Spinal cord (tissue), 10 donors: ENCODE measurements around the gene NES. TPM values are rescaled to one million over a fixed set of nuclear protein-coding genes. Genes with fewer than 3 reads are reported as not detected.
"Not testable (repeated sequence)": the region's sequence is repeated elsewhere in the genome, so short reads cannot be mapped to it uniquely, and the experiment has no call there.

ENCODE experiments used
- DNase-seq, 6 donors: peaks; one replicate each; pipeline versions ENCODE4 v3.0.0 to v3.0.0-alpha.2; 2013 to 2015; ENCODE audit warnings: low spot score in 6 of 6, low read depth in 4 of 6
- H3K27ac ChIP-seq: one replicate; pipeline ENCODE4 v1.5.1; 2013; ENCODE audit warnings: low read depth, low read length, control low read depth
- H3K27me3 ChIP-seq: one replicate; pipeline ENCODE4 v1.6.1; 2013; ENCODE audit warnings: low read length; ENCODE audit not compliant: control insufficient read depth, insufficient read depth
- H3K36me3 ChIP-seq: one replicate; pipeline ENCODE4 v1.6.1; 2013; ENCODE audit warnings: low read length; ENCODE audit not compliant: control insufficient read depth, insufficient read depth
- H3K4me1 ChIP-seq: one replicate; pipeline ENCODE4 v1.6.1; 2013; ENCODE audit warnings: low read length; ENCODE audit not compliant: control insufficient read depth, insufficient read depth
- H3K4me3 ChIP-seq: one replicate; pipeline ENCODE4 v1.5.1; 2013; ENCODE audit warnings: low read depth, low read length, control low read depth
- H3K9me3 ChIP-seq: one replicate; pipeline ENCODE4 v1.6.1; 2013; ENCODE audit warnings: low read length; ENCODE audit not compliant: control insufficient read depth, insufficient read depth
- WGBS: methylation state at CpG from one replicate; pipeline ENCODE4 v1.1.5; 2013; ENCODE audit warnings: missing lambda C conversion rate; ENCODE audit not compliant: insufficient coverage; 5-methylcytosine and 5-hydroxymethylcytosine counted together
- polyA plus RNA-seq, 2 donors: library from polyadenylated mRNA; unstranded; fragments of 120-200 nt; gene quantifications; one replicate each; pipeline ENCODE4 v1.2.1, GENCODE V29; 2013; ENCODE audit not compliant: insufficient read length in 2 of 2
- total RNA-seq, 2 donors: library from RNA; depleted of rRNA in 1 of 2; stranded (reverse); fragments of 120-200 nt in 1 of 2; fragments of >200 nt in 1 of 2; gene quantifications; one replicate each; pipeline versions ENCODE4 v1.2.3 to v1.2.4, GENCODE V29; 2013 to 2014
- donor health status: healthy.

The NES gene
- total and polyA plus RNA-seq, 4 donors = 37.9 to 111 (median 79.4) TPM

DNA sequence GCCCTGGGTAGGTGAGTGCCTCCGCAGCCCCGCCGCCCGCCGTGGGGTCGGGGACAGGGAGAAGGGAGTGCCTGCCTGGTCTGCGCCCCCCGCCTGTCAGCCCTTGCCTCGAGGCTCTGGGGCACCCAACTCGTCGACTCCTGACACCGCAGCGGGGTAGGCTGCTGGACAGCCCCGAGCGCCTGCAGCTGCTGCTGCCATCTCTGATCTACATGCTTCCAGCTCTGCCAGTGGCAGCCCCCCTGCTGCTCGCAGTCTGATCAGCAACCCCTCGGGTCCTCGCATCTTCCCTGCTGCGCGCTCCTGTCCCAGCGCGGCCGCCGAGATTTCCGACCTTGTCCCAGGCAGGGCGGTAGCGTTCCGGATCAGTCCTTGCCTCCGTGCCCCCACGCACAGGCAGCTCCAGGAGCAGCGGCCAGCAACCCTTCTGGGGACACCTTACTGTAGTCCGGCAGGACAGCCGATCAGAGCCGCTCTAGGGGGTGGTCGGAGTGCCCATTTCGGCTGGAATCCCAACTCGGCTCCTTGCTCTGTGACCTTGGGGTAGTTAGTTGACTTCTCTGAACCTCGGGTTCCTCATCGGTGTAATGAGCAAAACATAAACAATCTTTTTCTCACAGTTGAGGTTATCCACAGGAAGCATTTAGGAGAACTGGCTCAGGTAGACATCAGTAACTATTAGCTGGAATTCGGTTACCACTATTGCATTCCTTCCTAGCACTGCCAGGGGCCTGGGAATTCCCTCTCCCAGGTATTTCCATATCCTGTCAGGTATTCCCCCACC lies 34.8 kb downstream of the NES start:
- peaks cover 14% of the 10 kb centered on the region for H3K27me3 ChIP-seq
- H3K4me3 ChIP-seq = peak overlapping the region; percentile 83
- H3K36me3 ChIP-seq = peaks cover 28% of the 10 kb centered on the region
- peaks cover 89% of the 10 kb centered on the region for H3K4me1 ChIP-seq
- no peak for DNase-seq
- under 1% methylated on average over 33 of the region's 40 CpGs for WGBS
- H3K9me3 ChIP-seq = no peaks in the 10 kb centered on the region
- peak overlapping the region; percentile 95 for H3K27ac ChIP-seq

DNA sequence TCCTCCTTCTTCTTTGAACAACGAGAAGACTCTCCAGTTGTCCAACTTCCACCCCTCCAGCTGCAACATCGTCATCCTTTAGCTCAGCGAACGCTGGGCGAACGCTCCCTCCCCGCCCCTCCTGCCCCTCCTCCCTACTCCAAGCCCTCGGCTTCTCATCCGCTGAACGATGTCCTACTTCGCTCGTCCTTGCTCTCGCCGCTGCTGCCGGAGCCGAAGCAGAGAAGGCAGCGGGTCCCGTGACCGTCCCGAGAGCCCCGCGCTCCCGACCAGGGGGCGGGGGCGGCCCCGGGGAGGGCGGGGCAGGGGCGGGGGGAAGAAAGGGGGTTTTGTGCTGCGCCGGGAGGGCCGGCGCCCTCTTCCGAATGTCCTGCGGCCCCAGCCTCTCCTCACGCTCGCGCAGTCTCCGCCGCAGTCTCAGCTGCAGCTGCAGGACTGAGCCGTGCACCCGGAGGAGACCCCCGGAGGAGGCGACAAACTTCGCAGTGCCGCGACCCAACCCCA lies 35.4 kb downstream of the NES start, which contains the start of gene BCAN:
Gene BCAN (plus strand): TSS at position 357 of the 504 bp plus-strand sequence. CDS start 3,938 bp downstream, outside the sequence.
- Histone ChIP-seq H3K27me3 (peaks cover 14% of the 10 kb centered on the region), H3K27ac (peak within 1 kb of the TSS; percentile 95), H3K9me3 (no peaks in the 10 kb centered on the region), H3K36me3 (peaks cover 21% of the 10 kb centered on the region), H3K4me1 (peaks cover 88% of the 10 kb centered on the region), H3K4me3 (peak within 1 kb of the TSS; percentile 83)
- 0% methylated on average over 33 of the region's 46 CpGs for WGBS
- peak in 3 of 6 donors; percentile 71 to 91 (median 90) for DNase-seq

DNA sequence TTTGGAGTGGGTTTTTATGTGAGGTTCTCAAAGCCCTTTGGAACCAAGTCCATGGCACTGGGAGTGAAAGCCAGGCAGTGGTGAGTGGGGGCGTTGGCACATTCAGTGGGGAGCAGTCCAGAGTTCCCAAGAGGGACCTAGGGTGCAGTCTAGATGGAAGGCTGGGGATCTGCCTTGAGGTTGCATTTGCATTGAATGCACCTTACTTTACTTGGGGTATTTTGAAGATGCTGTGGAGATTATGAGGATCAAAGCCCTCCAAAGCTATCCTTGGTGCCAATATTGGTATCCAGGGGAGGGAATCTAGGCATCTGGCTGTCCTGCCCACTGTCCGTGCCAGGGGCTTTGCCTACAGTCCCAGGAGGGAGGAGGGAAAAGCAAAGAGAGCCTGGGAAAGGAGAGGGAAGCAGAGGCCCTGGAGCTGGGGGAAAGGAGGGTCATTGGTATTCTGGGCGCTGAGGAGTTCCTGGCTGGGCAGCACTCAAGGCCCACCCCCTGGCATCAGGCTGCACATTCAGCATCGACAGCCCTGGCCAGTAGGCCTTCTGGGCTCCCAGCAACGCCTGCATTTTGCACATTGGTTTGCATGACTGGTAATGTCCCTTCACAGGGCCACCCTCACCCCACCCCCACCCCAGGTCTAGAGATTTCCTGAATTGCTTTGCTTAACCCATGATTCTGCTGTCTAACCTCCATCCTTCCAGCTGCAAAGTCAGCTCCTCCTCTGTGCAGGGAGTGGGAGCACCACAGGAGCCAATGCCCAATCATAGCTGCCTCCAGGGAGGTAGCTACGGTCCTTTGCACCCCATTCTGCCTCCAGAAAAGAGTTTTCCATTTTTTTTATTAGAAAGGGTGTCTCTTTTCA lies 36.1 kb downstream of the NES start:
- Histone ChIP-seq H3K4me1 (peaks cover 85% of the 10 kb centered on the region), H3K27me3 (peaks cover 8% of the 10 kb centered on the region), H3K9me3 (no peaks in the 10 kb centered on the region), H3K36me3 (peaks cover 14% of the 10 kb centered on the region), H3K4me3 (peak overlapping the region; percentile 83), H3K27ac (peak overlapping the region; percentile 95)
- peak in 4 of 6 donors; percentile 69 to 92 (median 81) for DNase-seq
- 19% methylated on average over 5 of the region's 6 CpGs for WGBS

DNA sequence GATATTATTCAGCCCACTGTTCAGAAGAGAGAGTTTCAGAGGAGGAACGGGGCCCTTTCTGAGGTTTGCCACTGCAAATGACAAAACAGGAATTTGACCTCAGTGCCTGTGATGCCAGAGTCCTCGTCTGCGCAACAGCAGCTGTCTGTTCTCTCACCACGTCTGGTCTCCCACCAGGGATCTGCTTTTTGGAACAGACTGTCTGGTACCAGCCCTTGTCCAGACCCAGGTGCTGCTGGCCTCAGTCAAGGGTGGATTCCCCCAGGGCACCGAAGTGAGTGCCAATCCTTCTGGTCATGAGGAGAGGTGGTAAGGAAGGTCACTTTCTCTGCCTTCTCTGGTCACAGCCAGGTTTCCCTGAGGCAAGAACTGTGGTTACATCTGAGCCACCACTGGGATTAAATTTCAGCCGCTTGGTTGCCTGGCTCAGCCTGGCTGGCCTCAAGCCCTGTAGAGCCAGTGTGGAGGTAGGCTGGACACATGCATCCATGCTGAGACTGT lies 37.6 kb downstream of the NES start:
- Histone ChIP-seq H3K27me3 (peaks cover 5% of the 10 kb centered on the region), H3K4me1 (peaks cover 73% of the 10 kb centered on the region), H3K36me3 (peaks cover 10% of the 10 kb centered on the region), H3K27ac (peak overlapping the region; percentile 92), H3K9me3 (no peaks in the 10 kb centered on the region), H3K4me3 (no peak overlapping the region)
- 33% methylated on average over 6 of the region's 6 CpGs for WGBS
- no peak for DNase-seq

DNA sequence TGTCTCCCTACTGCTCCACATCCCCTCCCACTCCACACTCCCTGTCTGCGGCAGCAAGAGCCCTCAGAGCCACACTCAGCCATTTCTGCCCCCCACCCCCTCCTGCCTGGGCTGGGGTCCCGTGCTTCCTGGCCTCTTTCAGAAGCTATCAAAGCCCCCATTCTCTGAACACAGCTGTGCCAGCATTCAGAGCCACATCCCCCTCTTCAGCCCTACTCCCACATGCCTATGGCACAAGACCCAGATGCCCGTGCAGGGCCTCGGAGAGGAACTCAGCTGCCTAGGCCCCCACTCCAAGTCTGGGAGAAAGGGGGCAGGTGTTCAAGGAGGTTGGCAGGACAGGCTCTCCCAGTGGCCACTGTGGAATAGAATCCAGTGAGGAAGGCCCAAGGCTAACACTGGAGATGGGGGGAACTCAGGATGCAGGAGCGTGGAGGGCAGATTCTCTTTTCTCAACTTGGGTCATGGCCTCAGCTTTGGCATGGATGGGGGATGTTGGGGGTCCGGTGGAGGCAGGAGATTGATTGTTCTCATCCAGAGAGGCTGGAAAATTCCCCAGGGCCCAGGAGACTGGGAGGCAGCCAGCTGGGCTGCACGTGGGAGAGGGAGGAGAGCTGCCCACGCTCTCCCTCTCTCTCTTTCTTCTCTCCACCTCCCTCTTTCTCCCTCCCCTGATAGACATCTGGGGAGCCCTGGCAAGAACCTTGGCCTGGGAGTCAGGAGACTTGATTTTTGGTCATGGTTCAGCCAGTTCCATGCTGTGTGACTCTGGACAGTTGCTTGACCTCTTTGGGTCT lies 38.8 kb downstream of the NES start:
- DNase-seq = peak in 5 of 6 donors; percentile 66 to 92 (median 73)
- Histone ChIP-seq H3K27ac (peak overlapping the region; percentile 92), H3K4me3 (no peak overlapping the region), H3K36me3 (peaks cover 5% of the 10 kb centered on the region), H3K4me1 (peaks cover 67% of the 10 kb centered on the region), H3K9me3 (no peaks in the 10 kb centered on the region), H3K27me3 (peaks cover 5% of the 10 kb centered on the region)
- 38% methylated on average over 3 of the region's 8 CpGs for WGBS

DNA sequence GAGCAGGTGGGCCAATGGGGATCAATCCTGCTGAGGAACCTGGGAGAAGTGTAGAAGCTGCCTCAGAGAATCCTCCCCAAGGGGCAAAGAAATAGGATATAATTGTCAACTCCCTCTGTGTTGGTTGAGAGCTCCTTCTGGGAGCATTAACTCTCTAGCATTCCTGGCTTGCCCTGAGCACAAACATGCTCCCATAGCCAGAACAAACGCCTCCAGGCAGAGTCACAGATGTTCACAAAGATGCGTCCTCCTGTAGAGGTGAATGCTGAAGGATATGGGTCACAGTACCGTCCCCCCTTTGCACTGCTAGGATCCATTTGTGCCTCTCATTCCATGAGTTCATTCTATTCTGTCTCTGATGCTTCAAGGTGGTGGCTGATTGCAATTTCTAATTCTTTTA lies 44.9 kb downstream of the NES start:
- Histone ChIP-seq H3K4me3 (no peak overlapping the region), H3K27me3 (no peaks in the 10 kb centered on the region), H3K27ac (no peak overlapping the region), H3K4me1 (peaks cover 20% of the 10 kb centered on the region), H3K9me3 (no peaks in the 10 kb centered on the region), H3K36me3 (no peaks in the 10 kb centered on the region)
- no peak for DNase-seq
- WGBS = no CpG with 5 or more reads among the region's 3 CpGs

DNA sequence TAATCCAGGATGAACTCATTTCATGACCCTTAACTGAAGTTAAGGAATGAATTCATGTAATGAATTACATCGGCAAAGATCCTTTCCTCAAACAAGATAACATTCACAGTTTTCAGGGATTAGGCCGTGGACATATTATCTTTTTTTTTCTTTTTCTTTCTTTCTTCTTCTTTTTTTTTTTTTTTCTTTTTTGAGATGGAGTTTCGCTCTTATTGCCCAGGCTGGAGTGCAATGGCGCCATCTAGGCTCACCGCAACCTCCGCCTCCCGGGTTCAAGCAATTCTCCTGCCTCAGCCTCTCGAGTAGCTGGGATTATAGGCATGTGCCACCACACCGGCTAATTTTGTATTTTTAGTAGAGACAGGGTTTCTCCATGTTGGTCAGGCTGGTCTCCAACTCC lies 46.1 kb downstream of the NES start:
- H3K27me3 ChIP-seq, H3K9me3 ChIP-seq, H3K36me3 ChIP-seq, H3K4me3 ChIP-seq, H3K27ac ChIP-seq, DNase-seq: not testable (repeated sequence)
- 41% methylated on average over 3 of the region's 9 CpGs for WGBS
- H3K4me1 ChIP-seq = peaks cover 12% of the 10 kb centered on the region

DNA sequence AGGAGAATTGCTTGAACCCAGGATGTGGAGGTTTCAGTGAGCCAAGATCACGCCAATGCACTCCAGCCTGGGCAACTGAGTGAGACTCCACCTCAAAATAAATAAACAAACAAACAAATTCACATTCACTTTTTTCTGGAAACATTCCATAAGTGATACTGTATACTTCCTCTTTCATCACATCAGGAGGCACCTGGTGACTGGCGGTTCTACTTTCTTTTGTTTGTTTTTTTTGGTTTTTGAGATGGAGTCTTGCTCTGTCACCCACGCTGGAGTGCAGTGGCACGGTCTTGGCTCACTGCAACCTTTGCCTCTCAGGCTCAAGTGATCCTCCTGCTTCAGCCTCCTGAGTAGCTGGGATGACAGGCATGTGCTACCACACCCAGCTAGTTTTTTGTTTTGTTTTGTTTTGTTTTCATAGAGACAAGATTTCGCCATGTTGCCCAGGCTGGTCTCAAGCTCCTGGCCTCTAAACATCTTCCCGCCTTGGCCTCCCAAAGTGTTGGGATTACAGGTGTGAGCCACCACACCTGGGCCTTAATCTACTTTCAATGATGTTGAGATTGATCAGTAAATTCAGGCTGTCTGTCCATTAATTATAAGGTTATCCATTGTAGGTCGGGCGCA lies 47.3 kb downstream of the NES start:
- Histone ChIP-seq H3K36me3 (no peaks in the 10 kb centered on the region), H3K4me3 (no peak overlapping the region), H3K9me3 (no peaks in the 10 kb centered on the region), H3K27me3 (peaks cover 16% of the 10 kb centered on the region), H3K27ac (no peak overlapping the region), H3K4me1 (peaks cover 22% of the 10 kb centered on the region)
- no peak for DNase-seq
- WGBS = 100% methylated on average over 1 of the region's 8 CpGs
